GM21528 (cell line): ENCODE measurements around the gene FAM136A.
"Not testable (repeated sequence)": the region's sequence is repeated elsewhere in the genome, so short reads cannot be mapped to it uniquely, and the experiment has no call there.

Source experiments
- ATAC-seq: cut with Tn5 transposase; IDR thresholded peaks from one replicate; pipeline ENCODE4 v1.9.1; 2021; ENCODE audit warnings: mild to moderate bottlenecking, moderate library complexity; ENCODE audit not compliant: unreplicated experiment, low FRiP score

Gene FAM136A

DNA sequence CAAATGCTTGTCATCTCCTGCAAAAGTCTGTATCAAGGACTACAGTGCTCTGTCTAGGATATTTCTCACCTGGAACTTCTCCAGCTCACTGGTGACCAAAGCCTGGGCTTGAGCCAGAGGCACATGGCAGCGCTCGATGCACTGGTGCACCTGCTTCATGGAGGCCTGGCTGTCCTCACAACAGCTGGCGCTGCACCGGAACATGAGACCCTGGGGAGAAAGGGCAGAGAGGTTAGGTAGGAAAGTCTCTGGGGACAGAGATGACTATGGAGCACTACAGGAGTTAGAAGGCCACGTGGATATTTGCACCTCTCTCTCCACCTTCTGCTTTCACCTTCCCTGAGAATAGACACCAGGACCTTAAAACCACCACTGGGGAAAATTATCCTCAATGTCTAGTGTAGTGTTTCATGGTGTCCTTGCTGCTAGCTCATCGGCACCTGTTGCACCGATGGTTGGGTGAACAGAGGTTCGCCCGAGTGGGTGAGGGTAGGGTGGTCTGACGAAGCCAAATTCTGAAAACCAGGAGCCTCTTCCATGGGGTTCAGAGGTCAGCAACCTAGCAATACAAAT, 1.0 kb downstream of the FAM136A start:
- no peak for ATAC-seq

DNA sequence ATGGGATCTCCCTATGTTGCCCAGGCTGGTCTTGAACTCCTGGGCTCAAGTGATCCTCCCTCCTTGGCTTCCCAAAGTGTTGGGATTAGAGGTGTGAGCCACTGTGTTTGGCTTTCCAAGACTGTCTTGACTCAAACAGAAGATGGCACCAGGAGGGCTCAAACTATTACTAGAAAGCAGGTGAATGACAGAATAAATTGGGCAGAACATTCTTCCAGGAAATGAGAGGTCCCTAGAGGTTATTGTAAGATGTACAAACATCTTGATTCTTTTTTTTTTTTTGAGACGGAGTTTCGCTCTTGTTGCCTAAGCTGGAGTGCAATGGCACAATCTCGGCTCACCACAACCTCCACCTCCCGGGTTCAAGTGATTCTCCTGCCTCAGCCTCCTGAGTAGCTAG, 4.0 kb downstream of the FAM136A start:
- not testable (repeated sequence) for ATAC-seq

DNA sequence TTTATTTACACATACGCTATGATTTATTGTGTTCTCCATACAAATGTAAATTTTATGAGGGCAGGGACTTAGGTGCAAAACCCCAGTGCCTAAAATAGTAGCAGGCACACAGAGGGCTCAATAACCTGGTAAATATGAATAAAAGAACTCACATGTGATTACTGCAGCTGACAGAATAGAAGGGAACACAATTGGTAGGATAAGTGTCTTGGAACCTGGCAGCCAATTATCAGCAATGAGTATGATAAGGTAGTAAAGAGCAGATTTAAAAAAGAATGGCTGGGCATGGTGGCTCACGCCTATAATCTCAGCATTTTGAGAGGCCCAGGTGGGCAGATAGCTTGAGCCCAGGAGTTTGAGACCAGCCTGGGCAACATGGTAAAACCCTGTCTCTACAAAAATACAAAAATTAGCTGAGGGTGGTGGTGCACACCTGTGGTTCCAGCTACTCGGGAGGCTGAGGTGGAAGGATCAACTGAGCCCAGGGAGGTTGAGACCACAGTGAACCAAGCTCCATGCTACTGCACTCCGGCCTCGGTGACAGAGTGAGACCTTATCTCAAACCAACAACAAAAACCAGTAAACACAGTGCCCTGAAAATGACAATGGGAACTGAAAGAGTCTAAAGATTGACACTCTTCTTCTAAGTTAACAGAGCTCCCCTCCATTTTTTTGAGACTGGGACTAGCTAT, 18.2 kb downstream of the FAM136A start:
- ATAC-seq = no peak

- no peak for ATAC-seq
Observed at GRCh38 chr2:70282439-70282838, 19.4 kb downstream of the FAM136A start.

DNA sequence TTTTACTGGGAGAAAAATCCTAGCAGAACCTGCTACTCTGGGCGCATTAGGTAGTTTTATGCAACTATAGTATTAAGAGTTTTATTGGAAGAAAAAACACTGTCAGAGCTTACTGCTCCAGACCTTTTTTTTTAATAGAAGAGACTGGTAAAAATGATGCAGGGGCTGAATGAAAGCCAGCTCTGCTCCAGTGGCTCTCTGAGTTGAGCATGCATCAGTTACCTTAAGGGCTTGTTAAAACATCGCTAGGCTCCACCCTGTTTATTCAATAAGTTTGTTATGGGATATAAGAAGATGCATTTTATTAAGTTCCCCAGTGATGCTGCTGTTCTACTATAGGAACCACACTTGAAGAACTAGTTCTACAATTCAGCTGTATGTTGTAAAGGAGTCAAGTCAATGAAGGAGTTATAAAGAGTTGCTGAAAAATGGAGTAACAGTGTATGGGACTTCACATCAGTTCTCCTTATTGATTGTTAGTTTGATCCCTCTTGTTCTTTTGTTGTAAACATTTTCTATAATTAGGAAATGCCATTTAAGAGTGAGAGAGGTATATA, 21.5 kb downstream of the FAM136A start:
- no peak for ATAC-seq

GRCh38 chr2:70270323-70270722, 31.5 kb downstream of the FAM136A start:
- no peak for ATAC-seq

DNA sequence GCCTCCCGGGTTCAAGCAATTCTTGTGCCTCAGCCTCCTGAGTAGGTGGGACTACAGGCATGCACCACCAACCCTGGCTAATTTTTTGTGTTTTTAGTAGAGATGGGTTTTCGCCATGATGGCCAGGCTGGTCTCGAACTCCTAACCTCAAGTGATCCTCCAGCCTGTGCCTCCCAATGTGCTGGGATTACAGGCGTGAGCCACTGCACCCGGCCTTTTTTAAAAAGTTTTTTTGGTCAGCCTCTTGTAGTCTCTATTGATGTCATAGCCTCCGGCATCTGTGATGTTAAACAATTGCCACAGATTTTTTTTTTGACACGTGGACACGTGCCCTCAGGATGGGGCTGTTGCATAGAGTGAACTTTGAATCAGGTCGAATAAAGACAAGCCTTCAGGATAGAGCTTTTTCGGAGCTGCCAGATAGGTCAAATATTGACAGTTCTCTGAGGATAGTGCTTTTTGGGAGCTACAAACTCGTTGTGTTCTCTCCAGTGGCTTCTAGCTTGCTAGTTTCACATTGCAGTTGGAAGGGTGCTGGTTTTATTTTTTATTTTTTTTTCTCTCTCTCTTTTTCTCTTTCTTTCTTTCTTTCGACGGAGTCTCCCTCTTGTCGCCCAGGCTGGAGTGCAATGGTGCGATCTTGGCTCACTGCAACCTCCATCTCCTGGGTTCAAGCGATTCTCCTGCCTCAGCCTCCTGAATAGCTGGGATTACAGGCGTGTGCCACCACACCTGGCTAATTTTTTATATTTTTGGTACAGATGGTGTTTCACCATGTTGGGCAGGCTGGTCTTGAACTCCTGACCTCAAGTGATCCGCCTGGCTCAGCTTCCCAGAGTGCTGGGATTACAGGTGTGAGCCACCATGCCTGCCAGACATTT, 32.2 kb downstream of the FAM136A start:
- ATAC-seq = not testable (repeated sequence)

- not testable (repeated sequence) for ATAC-seq
Observed at GRCh38 chr2:70266925-70267324, 34.9 kb downstream of the FAM136A start.

DNA sequence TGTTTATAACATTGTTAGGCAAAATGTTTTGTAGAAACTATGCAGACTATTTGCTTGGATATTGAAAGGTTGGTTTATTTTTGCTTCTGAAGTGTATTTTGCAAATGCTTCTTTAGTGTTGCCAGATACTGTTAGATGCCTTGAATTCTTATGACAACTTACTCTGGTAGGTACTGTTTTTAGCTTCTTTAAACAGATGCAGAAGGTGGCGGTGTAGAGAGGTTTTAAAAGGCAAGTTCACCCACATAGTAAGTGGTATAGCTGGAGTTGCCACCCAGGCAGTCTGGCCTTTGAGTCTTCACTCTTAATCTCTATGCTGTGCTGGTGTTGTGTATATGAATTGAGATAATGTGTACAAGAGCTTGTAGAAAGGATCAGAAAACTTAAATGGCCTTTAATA, 40.4 kb downstream of the FAM136A start:
- no peak for ATAC-seq

- peak; percentile 12 for ATAC-seq
Observed at GRCh38 chr2:70258532-70258875, 43.4 kb downstream of the FAM136A start.

- no peak for ATAC-seq
Observed at GRCh38 chr2:70255637-70256314, 46.1 kb downstream of the FAM136A start.

- ATAC-seq = no peak
Observed at GRCh38 chr2:70250434-70250833, 51.4 kb downstream of the FAM136A start.

DNA sequence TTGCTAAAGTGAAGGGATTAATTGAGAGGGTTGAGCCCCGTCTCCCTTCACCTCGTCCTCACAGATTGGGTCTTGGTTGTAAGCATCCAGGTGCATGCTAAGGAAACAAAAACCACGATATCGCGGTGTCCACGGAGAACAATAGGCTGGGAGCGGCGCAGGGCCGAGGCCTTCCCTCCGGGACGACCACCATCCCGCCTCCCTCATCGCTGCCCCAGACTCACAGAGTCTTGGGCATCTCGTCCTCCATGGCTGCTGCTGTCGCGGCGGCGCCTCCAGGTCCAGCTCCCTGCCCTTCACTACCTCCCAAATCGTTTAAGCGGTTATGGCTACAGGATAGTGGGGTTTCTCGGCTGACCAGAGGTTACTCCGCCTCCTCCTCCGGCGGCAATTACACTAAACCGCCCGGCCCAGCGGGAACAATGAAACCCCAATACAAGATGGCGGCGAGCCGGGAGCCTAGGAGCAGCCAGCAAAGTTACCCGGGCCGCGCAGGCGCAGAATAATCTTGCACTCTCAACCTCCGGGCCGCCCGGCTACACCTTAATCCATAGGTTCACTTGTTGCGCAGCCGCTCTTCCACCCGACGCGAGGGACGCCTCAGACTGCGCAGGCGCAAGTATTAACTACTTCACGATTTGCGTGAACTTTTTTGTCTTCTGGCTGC, 53.6 kb downstream of the FAM136A start, which contains the start of gene TIA1:
TSS of gene TIA1 (minus strand) at position 448 of the 667 bp plus-strand sequence. CDS start at position 250, 198 bp downstream.
- peak; percentile 95 for ATAC-seq

- no peak for ATAC-seq
Observed at GRCh38 chr2:70247364-70248180, 54.3 kb downstream of the FAM136A start.
